Suprapubic skin (tissue), 4 donors: ENCODE data around the gene AKAP13. TPM values are rescaled to one million over a fixed set of nuclear protein-coding genes. Genes with fewer than 3 reads are reported as not detected.

ENCODE experiments used
- DNase-seq, 2 donors: peaks; one replicate each; pipeline ENCODE4 v3.0.0-alpha.2; 2019; ENCODE audit warnings: low spot score in 2 of 2
- H3K27ac ChIP-seq: fragments of 200-600 bp; sonication (generic); one replicate; pipeline ENCODE4 v1.5.1; 2019
- H3K27me3 ChIP-seq: fragments of 200-600 bp; sonication (generic); one replicate; pipeline ENCODE4 v1.5.1; 2019
- H3K36me3 ChIP-seq: fragments of 200-600 bp; sonication (generic); one replicate; pipeline ENCODE4 v1.5.1; 2019
- H3K4me1 ChIP-seq: fragments of 200-600 bp; sonication (generic); one replicate; pipeline ENCODE4 v1.5.1; 2019
- H3K4me3 ChIP-seq: fragments of 200-600 bp; sonication (generic); one replicate; pipeline ENCODE4 v1.5.1; 2019; ENCODE audit warnings: mild to moderate bottlenecking
- H3K9me3 ChIP-seq: fragments of 200-600 bp; sonication (generic); one replicate; pipeline ENCODE4 v1.5.1; 2019
- EP300 ChIP-seq: sonication (generic); formaldehyde crosslinking; IDR thresholded peaks from one replicate; pipeline ENCODE4 v1.6.1; 2017; ENCODE audit warnings: antibody characterized with exemption
- POLR2A ChIP-seq, 2 donors: fragments of 450-650 bp; IDR thresholded peaks; one replicate each; pipeline ENCODE4 v1.6.1; 2017; ENCODE audit warnings: antibody characterized with exemption in 2 of 2, mild to moderate bottlenecking in 2 of 2, moderate library complexity in 2 of 2
- POLR2AphosphoS5 ChIP-seq, 3 donors: sonication (generic); formaldehyde crosslinking; IDR thresholded peaks; one replicate each; pipeline ENCODE4 v1.6.1; 2017; ENCODE audit warnings: antibody characterized with exemption in 3 of 3
- WGBS: methylation state at CpG from one replicate; pipeline ENCODE4 v1.1.5; 2018; 5-methylcytosine and 5-hydroxymethylcytosine counted together
- total RNA-seq, 4 donors: library from RNA; depleted of rRNA; stranded (reverse); fragments of >200 nt; gene quantifications; one replicate each; pipeline ENCODE4 v1.1.0, GENCODE V29; 2016
- TF ChIP-seq, protein P1 (sequence below), 2 donors: fragments of 200-600 bp in 1 of 2; fragments of 450-650 bp in 1 of 2; sonication (generic) in 1 of 2; IDR thresholded peaks; one replicate each; pipeline ENCODE4 v1.5.1; 2016 to 2019; ENCODE audit warnings: antibody characterized with exemption in 2 of 2, mild to moderate bottlenecking in 1 of 2, moderate library complexity in 1 of 2

Gene AKAP13
- total RNA-seq, 4 donors from 2014 or later = 124 to 249 (median 163) TPM

GRCh38 chr15:85627213-85627935, 247.0 kb downstream of the AKAP13 start:
- H3K36me3 ChIP-seq = peaks cover 12% of the 10 kb centered on the region
- H3K27ac ChIP-seq = no peak overlapping the region
- H3K27me3 ChIP-seq = no peaks in the 10 kb centered on the region
- H3K9me3 ChIP-seq = no peaks in the 10 kb centered on the region
- TF ChIP-seq EP300 (no peak), POLR2A (IDR thresholded peaks at IDR 0.05) (no peak), POLR2AphosphoS5 (IDR thresholded peaks at IDR 0.05) (no peak)
- TF ChIP-seq, protein P1, sequence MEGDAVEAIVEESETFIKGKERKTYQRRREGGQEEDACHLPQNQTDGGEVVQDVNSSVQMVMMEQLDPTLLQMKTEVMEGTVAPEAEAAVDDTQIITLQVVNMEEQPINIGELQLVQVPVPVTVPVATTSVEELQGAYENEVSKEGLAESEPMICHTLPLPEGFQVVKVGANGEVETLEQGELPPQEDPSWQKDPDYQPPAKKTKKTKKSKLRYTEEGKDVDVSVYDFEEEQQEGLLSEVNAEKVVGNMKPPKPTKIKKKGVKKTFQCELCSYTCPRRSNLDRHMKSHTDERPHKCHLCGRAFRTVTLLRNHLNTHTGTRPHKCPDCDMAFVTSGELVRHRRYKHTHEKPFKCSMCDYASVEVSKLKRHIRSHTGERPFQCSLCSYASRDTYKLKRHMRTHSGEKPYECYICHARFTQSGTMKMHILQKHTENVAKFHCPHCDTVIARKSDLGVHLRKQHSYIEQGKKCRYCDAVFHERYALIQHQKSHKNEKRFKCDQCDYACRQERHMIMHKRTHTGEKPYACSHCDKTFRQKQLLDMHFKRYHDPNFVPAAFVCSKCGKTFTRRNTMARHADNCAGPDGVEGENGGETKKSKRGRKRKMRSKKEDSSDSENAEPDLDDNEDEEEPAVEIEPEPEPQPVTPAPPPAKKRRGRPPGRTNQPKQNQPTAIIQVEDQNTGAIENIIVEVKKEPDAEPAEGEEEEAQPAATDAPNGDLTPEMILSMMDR (IDR thresholded peaks at IDR 0.05) = no peak
- no peak for DNase-seq
- WGBS = 95% methylated on average over 6 of the region's 6 CpGs
- H3K4me1 ChIP-seq = peaks cover 72% of the 10 kb centered on the region
- H3K4me3 ChIP-seq = no peak overlapping the region

DNA sequence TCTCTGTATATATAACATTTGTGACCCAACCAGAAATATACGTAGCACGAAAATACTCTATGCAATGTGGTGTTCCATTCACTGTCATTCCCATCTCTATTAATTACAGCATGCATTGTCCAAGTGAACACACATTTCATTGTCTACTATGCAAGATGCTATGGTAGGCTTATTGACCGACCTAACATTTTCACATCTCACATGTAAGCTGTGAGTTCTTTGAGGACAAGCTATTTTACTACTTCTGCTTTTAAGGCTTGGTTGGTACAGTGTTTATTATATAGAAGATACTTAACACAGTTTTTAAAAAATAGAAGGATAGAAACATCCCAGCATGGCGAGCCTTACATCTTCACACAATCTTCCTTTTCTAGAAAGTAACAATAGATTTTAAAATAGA, 249.9 kb downstream of the AKAP13 start:
- H3K4me1 ChIP-seq = peaks cover 47% of the 10 kb centered on the region
- TF ChIP-seq POLR2AphosphoS5 (IDR thresholded peaks at IDR 0.05) = no peak
- no peak for TF ChIP-seq EP300
- TF ChIP-seq, protein P1 (IDR thresholded peaks at IDR 0.05) = no peak
- no peak for TF ChIP-seq POLR2A (IDR thresholded peaks at IDR 0.05)

DNA sequence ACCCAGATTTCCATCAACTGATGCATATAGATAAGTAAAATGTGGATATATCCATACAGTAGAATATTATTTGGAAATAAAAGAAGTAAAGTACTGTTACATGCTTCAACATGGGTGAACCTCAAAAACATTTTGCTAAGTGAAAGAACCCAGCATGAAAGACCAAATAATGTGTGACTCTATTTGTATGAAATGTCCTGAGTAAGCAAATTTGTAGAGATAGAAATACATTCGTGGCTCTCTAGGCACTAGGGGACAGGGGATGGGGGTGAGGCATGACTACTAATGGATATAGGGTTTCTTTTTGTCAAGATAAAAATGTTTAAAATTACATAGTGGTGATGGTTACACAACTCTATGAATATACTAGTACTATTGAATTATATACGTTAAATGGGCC, 250.6 kb downstream of the AKAP13 start:
- Histone ChIP-seq H3K9me3 (no peaks in the 10 kb centered on the region), H3K4me1 (peaks cover 41% of the 10 kb centered on the region), H3K4me3 (no peak overlapping the region), H3K27me3 (no peaks in the 10 kb centered on the region), H3K36me3 (peaks cover 12% of the 10 kb centered on the region), H3K27ac (no peak overlapping the region)
- TF ChIP-seq EP300 (no peak), POLR2A (IDR thresholded peaks at IDR 0.05) (no peak), POLR2AphosphoS5 (IDR thresholded peaks at IDR 0.05) (no peak)
- TF ChIP-seq, protein P1 (IDR thresholded peaks at IDR 0.05) = no peak
- no peak for DNase-seq
- 77% methylated on average over 2 of the region's 2 CpGs for WGBS

More for the DNA sequence above, 249.9 kb downstream of the AKAP13 start:
- 90% methylated on average over 4 of the region's 4 CpGs for WGBS
- Histone ChIP-seq H3K9me3 (no peaks in the 10 kb centered on the region), H3K36me3 (peaks cover 12% of the 10 kb centered on the region), H3K27ac (no peak overlapping the region), H3K27me3 (no peaks in the 10 kb centered on the region), H3K4me3 (no peak overlapping the region)
- no peak for DNase-seq

GRCh38 chr15:85632014-85632413, 251.6 kb downstream of the AKAP13 start:
- H3K4me1 ChIP-seq = peaks cover 31% of the 10 kb centered on the region
- TF ChIP-seq, protein P1 (IDR thresholded peaks at IDR 0.05) = no peak
- TF ChIP-seq POLR2A (IDR thresholded peaks at IDR 0.05) (no peak), POLR2AphosphoS5 (IDR thresholded peaks at IDR 0.05) (no peak), EP300 (no peak)
- H3K27ac ChIP-seq = no peak overlapping the region

GRCh38 chr15:85633859-85634258, 253.5 kb downstream of the AKAP13 start:
- H3K27me3 ChIP-seq = no peaks in the 10 kb centered on the region
- no peak overlapping the region for H3K27ac ChIP-seq
- H3K36me3 ChIP-seq = no peaks in the 10 kb centered on the region
- no peaks in the 10 kb centered on the region for H3K9me3 ChIP-seq
- peaks cover 25% of the 10 kb centered on the region for H3K4me1 ChIP-seq
- no peak for TF ChIP-seq EP300
- TF ChIP-seq POLR2AphosphoS5 (IDR thresholded peaks at IDR 0.05) = no peak
- TF ChIP-seq POLR2A (IDR thresholded peaks at IDR 0.05) = no peak
- TF ChIP-seq, protein P1 (IDR thresholded peaks at IDR 0.05) = no peak
- no peak overlapping the region for H3K4me3 ChIP-seq
- no peak for DNase-seq

More at GRCh38 chr15:85632014-85632413, 251.6 kb downstream of the AKAP13 start:
- no peak overlapping the region for H3K4me3 ChIP-seq
- WGBS = 92% methylated on average over 4 of the region's 4 CpGs
- no peak for DNase-seq
- no peaks in the 10 kb centered on the region for H3K27me3 ChIP-seq
- H3K9me3 ChIP-seq = no peaks in the 10 kb centered on the region
- peaks cover 5% of the 10 kb centered on the region for H3K36me3 ChIP-seq
